Measurements from ENCODE around the gene TENM4.

Gene TENM4

DNA sequence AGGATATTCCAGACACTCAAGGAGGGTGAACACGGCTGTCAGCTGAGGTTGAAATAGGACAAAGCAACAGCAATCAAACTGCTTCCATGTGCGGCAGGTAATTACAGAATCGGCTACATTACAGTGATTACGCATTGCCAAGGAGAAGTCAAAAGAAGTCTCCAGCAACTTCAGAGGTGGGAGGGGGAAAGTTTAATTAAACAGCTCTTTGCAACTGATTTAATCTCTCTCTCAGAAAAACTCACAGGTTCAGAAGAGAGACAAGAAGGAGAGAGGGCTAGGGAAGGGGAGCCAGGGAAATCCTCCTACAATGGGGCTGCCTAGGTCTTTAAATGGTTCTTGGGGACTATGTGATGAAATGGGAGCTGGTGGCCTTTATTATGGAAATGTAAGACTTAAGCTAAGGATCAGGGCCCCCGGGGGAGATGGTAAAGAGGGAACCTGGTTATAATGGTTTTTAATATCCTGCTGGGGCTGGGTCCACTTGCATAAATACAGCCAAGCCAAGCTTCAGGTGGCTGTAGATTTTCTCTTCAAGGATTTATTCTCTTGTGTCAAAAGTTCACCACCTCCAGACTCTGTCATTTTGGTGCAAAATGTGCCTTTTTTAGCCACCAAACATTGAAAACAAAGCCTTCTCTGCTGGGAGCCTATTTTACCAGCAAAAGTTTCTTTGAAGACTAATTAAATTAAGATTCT, 511.5 kb downstream of the TENM4 start:
- no peak for DNase-seq

- DNase-seq, result no peak
These were observed 513.3 kb downstream of the TENM4 start for GRCh38 chr11:78927511-78927910.

DNA sequence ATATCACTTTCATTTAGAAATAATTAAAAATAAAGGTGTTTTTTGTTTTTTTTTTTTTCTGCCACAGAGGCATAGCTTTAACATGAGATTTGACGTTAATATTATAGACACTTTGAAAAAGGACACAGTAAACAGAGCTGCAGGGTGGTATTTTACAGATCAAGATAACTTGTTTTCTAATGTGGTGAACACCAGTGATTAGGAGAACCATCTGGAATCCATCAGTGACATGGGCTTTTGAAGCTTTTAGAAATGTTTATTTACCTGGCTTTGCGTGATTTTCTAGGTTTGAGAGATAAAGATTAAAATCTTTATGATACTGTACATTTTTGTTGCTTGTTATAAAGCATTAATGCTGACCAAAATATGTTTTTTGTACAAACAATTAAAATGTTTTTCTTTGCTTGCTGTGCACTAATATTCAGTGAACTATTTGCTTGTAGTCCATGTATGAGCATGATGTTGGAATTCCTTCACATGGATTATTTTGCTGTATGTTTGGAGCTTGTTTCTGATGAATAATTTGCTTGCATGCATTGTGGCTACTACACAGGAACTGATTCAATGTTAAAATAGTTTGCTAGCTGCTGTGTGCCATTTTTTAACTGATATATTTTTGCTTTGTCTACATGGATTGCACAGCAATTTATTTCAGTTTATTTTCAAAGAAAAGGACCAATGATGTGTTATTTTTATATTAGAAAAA, 514.0 kb downstream of the TENM4 start:
- DNase-seq, result no peak

DNA sequence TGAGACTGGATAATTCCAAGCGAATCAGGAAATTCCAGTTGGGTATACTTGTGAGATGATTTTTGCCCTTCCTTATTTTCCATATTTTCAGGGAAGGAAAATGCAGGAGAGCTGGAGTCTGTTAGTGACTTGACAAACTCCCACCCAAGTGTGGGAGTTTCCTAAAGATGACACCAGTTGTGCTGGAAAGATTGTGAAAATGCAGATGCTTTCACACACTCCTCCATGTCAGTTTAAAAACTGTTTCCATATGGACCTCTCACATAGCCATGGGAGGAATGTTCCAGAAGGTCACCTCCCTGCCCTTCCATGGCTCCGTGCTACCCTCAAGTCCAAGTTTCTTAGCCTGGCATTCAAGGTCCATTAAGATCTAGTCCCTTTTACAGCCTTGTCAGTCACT, 515.4 kb downstream of the TENM4 start:
- no peak for DNase-seq

GRCh38 chr11:78922859-78923625, 517.8 kb downstream of the TENM4 start:
- DNase-seq, result no peak

GRCh38 chr11:78921509-78921908, 519.3 kb downstream of the TENM4 start:
- DNase-seq, result no peak

GRCh38 chr11:78920329-78920728, 520.5 kb downstream of the TENM4 start:
- DNase-seq, result no peak

GRCh38 chr11:78916759-78917158, 524.1 kb downstream of the TENM4 start:
- no peak for DNase-seq

- DNase-seq, result no peak
These were observed 526.3 kb downstream of the TENM4 start for GRCh38 chr11:78914503-78914902.

DNA sequence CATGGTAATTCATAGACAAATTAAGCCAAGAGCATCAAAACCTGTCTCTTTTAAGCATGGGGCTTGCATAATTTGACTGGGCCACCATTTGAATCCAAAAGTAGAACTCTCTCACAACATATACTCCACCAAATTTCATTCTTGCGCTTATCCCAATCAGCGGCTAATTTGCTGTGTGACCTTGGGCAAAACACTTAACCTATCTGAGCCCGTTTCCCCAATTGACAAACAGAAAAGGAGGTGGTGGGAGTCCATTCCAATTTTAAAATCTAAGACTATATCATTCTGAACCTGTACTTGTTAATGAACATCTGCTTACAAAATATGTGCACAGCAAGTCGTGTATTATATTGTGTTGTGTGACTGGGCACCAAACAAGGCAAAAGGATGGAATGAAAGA, 528.1 kb downstream of the TENM4 start:
- no peak for DNase-seq

GRCh38 chr11:78910322-78910721, 530.5 kb downstream of the TENM4 start:
- no peak for DNase-seq

DNA sequence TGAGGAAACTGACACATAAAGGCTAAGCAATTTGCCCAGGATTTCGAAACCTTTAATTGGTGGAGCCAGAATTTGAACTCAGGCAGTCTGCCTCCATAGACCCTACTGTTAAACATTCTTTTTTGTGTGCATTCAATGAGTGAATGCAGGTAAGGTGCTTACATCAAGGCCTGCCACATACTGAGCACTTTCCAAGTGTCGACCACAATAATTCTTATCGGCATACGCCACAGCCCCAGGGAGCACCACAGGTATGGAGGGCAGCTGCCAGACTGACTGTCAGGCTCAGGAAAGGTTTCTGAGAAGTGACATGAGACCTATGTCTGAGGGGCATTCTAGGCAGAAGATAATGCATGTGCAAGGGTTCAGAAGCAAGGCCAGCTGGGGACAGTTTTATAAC, 531.4 kb downstream of the TENM4 start:
- no peak for DNase-seq

- DNase-seq, result no peak
These were observed 533.2 kb downstream of the TENM4 start for GRCh38 chr11:78907636-78908035.

DNA sequence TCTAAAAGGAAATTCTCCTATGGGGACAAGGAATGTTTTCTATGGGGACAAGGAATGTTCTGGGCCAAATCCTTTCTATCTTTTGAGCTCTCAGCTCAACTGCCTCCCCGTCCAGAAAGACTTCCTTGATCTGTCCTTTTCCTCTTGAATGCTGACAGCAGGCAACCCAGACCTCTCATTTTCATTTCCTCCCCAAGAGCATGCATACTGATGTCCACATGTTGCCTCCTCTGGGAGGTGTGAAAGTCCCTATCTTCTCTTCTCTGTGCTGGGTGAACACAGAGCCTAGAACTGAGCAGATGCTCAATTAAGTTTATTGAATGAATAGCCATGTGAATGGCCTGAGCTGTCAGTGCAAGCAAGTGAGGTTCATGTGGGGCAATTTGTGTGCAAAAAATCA, 534.3 kb downstream of the TENM4 start:
- no peak for DNase-seq

DNA sequence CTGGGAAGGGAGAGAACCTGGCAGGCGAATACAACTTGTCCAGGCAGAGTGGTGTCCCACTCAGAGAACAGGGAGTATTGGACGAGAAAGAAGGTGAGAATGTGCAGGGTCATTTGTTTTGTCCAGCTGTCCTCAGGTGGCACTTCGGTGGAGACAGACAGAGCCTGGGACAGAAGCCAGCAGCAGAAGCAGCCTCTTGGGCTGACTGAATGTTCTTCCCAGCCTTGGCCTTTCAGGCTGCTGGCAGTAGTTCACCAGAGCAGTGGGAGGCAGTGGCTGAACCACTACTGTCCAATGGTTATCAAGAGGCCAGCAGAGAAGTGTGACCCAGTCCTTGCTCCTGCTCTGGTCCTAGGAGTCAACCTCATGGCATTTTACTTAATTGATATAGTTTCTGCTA, 535.1 kb downstream of the TENM4 start:
- peak in 3 of 14 donors; percentile 3 to 28 (median 11) for DNase-seq

GRCh38 chr11:78902771-78903507, 537.9 kb downstream of the TENM4 start:
- no peak for DNase-seq

- no peak for DNase-seq
These were observed 539.0 kb downstream of the TENM4 start for GRCh38 chr11:78901831-78902230.

DNA sequence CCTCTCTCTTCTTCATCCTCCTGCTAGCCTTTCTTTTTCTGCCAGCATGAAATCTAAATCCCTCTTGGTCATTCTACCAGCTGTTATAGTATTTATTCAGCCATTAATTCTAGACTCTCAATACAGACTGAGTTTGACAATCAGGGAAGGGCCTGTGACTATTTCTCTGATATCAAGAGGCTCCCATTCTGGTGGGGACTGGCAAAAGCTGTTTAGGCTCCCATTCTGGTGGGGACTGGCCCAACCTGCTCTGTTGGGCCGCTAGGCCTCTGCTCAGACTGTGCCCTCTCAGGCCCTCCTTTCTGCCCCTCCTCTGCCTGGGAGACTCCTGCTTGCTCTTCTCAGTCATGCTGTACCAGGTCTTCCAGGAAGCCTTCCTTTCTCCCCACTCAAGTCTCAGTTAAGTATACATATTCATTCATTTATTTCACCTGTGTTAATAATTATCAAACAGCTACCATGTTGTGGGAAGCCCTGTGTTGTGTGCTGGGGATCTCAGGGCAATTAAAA, 542.5 kb downstream of the TENM4 start:
- DNase-seq, result no peak

GRCh38 chr11:78893996-78894395, 546.8 kb downstream of the TENM4 start:
- DNase-seq, result no peak

- DNase-seq, result no peak
These were observed 551.1 kb downstream of the TENM4 start for GRCh38 chr11:78889698-78890097.

DNA sequence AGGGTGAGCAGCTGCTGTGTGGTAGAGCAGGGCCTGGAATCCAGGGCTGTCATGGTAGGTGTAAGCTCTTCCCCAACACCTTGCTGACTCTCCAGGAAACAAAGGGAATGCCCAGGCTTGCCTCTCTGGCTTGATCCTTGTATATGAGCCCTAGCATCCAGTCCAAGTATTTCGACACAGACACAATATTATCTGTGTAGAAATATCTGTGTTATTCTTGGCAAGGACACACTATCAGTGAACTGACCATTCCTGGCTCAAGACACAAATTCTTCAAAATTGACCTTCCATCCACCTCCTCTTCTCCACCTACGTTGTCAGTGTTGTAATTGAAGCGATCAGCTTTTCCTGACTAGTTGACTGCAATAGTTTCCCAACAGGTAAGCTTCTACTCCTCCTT, 554.2 kb downstream of the TENM4 start:
- no peak for DNase-seq

DNA sequence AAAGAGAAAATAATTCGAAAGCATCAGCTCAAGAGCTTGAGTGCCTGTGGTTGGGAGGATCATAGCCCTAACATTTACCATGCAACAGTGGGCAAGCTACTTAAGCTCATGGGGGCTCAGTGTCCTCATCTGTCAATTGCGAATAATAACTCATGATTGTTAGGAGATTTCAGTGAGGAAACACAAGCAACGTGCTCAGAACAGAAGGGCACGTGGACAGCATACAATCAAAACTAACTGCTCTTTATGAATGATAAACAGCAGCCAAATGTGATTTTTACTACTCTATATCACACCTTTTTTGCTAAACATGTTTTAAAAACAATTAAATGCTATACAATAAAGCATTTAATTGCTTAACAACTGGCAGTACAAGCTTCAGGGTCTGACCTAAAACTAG, 556.1 kb downstream of the TENM4 start:
- no peak for DNase-seq

GRCh38 chr11:78883506-78883905, 557.3 kb downstream of the TENM4 start:
- DNase-seq, result no peak
